OCI-LY3 (cell line): ENCODE results near the gene OR5C1.

Experiments used
- CTCF ChIP-seq: fragments of 200-600, 300-600 bp; sonication (generic); IDR thresholded peaks from 2 replicates; pipeline ENCODE4 v1.5.1; 2014; ENCODE audit warnings: antibody characterized with exemption, low read length, low read depth
- EZH2phosphoT487 ChIP-seq: fragments of 200-600 bp; shearing (Covaris generic); IDR thresholded peaks from 2 replicates; pipeline ENCODE4 v1.6.1; 2018; ENCODE audit warnings: antibody characterized with exemption, mixed run types, low read depth

GRCh38 chr9:122789256-122790046, 718 bp downstream of the OR5C1 start:
- TF ChIP-seq CTCF: no peak
- TF ChIP-seq EZH2phosphoT487: no peak
